Muscle of leg (tissue), 11 donors: Measurements from ENCODE around the gene DMBT1. TPM values are rescaled to one million over a fixed set of nuclear protein-coding genes. Genes with fewer than 3 reads are reported as not detected.
"Not testable (repeated sequence)": the region's sequence is repeated elsewhere in the genome, so short reads cannot be mapped to it uniquely, and the experiment has no call there.

Experiments
- DNase-seq: peaks from one replicate; pipeline ENCODE4 v3.0.0; 2013
- H3K27ac ChIP-seq: one replicate; pipeline ENCODE4 v1.5.1; 2013; ENCODE audit warnings: mild to moderate bottlenecking, low read length, control low read depth
- H3K27me3 ChIP-seq: one replicate; pipeline ENCODE4 v1.6.1; 2013; ENCODE audit warnings: low read length; ENCODE audit not compliant: control insufficient read depth, insufficient read depth
- H3K36me3 ChIP-seq: one replicate; pipeline ENCODE4 v1.6.1; 2013; ENCODE audit warnings: low read length; ENCODE audit not compliant: control insufficient read depth, insufficient read depth
- H3K4me1 ChIP-seq: one replicate; pipeline ENCODE4 v1.6.1; 2013; ENCODE audit warnings: low read length; ENCODE audit not compliant: control insufficient read depth, insufficient read depth
- H3K4me3 ChIP-seq: one replicate; pipeline ENCODE4 v1.5.1; 2013; ENCODE audit warnings: low read length, control low read depth
- H3K9me3 ChIP-seq: replicated peaks from 2 replicates; pipeline ENCODE4 v1.6.1; 2013; ENCODE audit warnings: low read depth, low read length; ENCODE audit not compliant: control insufficient read depth
- WGBS: methylation state at CpG from one replicate; pipeline ENCODE4 v1.1.5; 2013; ENCODE audit warnings: missing lambda C conversion rate; ENCODE audit not compliant: insufficient coverage; 5-methylcytosine and 5-hydroxymethylcytosine counted together
- polyA plus RNA-seq, 8 donors: library from polyadenylated mRNA; unstranded; fragments of 120-200 nt; gene quantifications; one replicate each; pipeline versions ENCODE4 v1.2.1 to v1.2.3, GENCODE V29; 2013; ENCODE audit warnings: inconsistent platforms in 1 of 8, low replicate concordance in 1 of 8; ENCODE audit not compliant: insufficient read length in 8 of 8, insufficient read depth in 1 of 8
- total RNA-seq: library from RNA; stranded (reverse); fragments of 120-200 nt; gene quantifications from one replicate; pipeline ENCODE4 v1.2.4, GENCODE V29; 2013

DMBT1 gene
- total and polyA plus RNA-seq, 9 donors = under 0.01 to 14.3 (median 0.40) TPM; not detected in 3

GRCh38 chr10:122575776-122576175 is 15.2 kb downstream of the DMBT1 start:
- no peaks in the 10 kb centered on the region for H3K36me3 ChIP-seq
- no peaks in the 10 kb centered on the region for H3K4me1 ChIP-seq
- H3K4me3 ChIP-seq = no peak overlapping the region
- H3K9me3 ChIP-seq = no peaks in the 10 kb centered on the region
- WGBS = no CpG with 5 or more reads among the region's 3 CpGs
- peaks cover 5% of the 10 kb centered on the region for H3K27me3 ChIP-seq
- no peak overlapping the region for H3K27ac ChIP-seq
- no peak for DNase-seq

GRCh38 chr10:122576291-122576690 is 15.7 kb downstream of the DMBT1 start:
- H3K4me1 ChIP-seq = no peaks in the 10 kb centered on the region
- no peak for DNase-seq
- H3K36me3 ChIP-seq = no peaks in the 10 kb centered on the region
- H3K4me3 ChIP-seq = no peak overlapping the region
- H3K27ac ChIP-seq = no peak overlapping the region
- H3K9me3 ChIP-seq = no peaks in the 10 kb centered on the region
- H3K27me3 ChIP-seq = peaks cover 5% of the 10 kb centered on the region
- WGBS = 80% methylated on average over 2 of the region's 6 CpGs

- Histone ChIP-seq H3K4me1 (no peaks in the 10 kb centered on the region), H3K27ac (no peak overlapping the region), H3K36me3 (no peaks in the 10 kb centered on the region), H3K4me3 (no peak overlapping the region), H3K27me3 (peaks cover 5% of the 10 kb centered on the region), H3K9me3 (no peaks in the 10 kb centered on the region)
- 89% methylated on average over 7 of the region's 12 CpGs for WGBS
- no peak for DNase-seq
Observed at GRCh38 chr10:122577311-122577885, 16.8 kb downstream of the DMBT1 start.

GRCh38 chr10:122586070-122586469 is 25.5 kb downstream of the DMBT1 start:
- H3K9me3 ChIP-seq, DNase-seq, H3K27me3 ChIP-seq, H3K27ac ChIP-seq, H3K4me3 ChIP-seq, H3K4me1 ChIP-seq, H3K36me3 ChIP-seq: not testable (repeated sequence)
- WGBS = 90% methylated on average over 2 of the region's 7 CpGs

GRCh38 chr10:122587098-122587760 is 26.7 kb downstream of the DMBT1 start:
- WGBS = 92% methylated on average over 4 of the region's 6 CpGs
- peaks cover 7% of the 10 kb centered on the region for H3K27me3 ChIP-seq
- no peak for DNase-seq
- no peaks in the 10 kb centered on the region for H3K4me1 ChIP-seq
- no peaks in the 10 kb centered on the region for H3K36me3 ChIP-seq
- no peaks in the 10 kb centered on the region for H3K9me3 ChIP-seq
- no peak overlapping the region for H3K27ac ChIP-seq
- H3K4me3 ChIP-seq = no peak overlapping the region

- H3K27me3 ChIP-seq = peaks cover 7% of the 10 kb centered on the region
- 75% methylated on average over 2 of the region's 3 CpGs for WGBS
- no peaks in the 10 kb centered on the region for H3K4me1 ChIP-seq
- H3K36me3 ChIP-seq = no peaks in the 10 kb centered on the region
- DNase-seq = no peak
- H3K27ac ChIP-seq = no peak overlapping the region
- H3K4me3 ChIP-seq = no peak overlapping the region
- H3K9me3 ChIP-seq = no peaks in the 10 kb centered on the region
Observed at GRCh38 chr10:122588381-122588780, 27.8 kb downstream of the DMBT1 start.

GRCh38 chr10:122590153-122590552 is 29.6 kb downstream of the DMBT1 start:
- DNase-seq = no peak
- no peaks in the 10 kb centered on the region for H3K36me3 ChIP-seq
- H3K4me3 ChIP-seq = no peak overlapping the region
- no peaks in the 10 kb centered on the region for H3K9me3 ChIP-seq
- H3K27me3 ChIP-seq = peaks cover 7% of the 10 kb centered on the region
- H3K27ac ChIP-seq = no peak overlapping the region
- WGBS = 86% methylated on average over 3 of the region's 3 CpGs
- H3K4me1 ChIP-seq = no peaks in the 10 kb centered on the region

- no peak for DNase-seq
- Histone ChIP-seq H3K27ac (no peak overlapping the region), H3K36me3 (no peaks in the 10 kb centered on the region), H3K27me3 (peaks cover 5% of the 10 kb centered on the region), H3K4me3 (no peak overlapping the region), H3K9me3 (no peaks in the 10 kb centered on the region), H3K4me1 (no peaks in the 10 kb centered on the region)
- 80% methylated on average over 2 of the region's 3 CpGs for WGBS
Observed at GRCh38 chr10:122591736-122592135, 31.2 kb downstream of the DMBT1 start.

GRCh38 chr10:122592161-122592560 is 31.6 kb downstream of the DMBT1 start:
- no peak overlapping the region for H3K4me3 ChIP-seq
- no peaks in the 10 kb centered on the region for H3K9me3 ChIP-seq
- 80% methylated on average over 9 of the region's 10 CpGs for WGBS
- H3K27ac ChIP-seq = no peak overlapping the region
- no peak for DNase-seq
- no peaks in the 10 kb centered on the region for H3K4me1 ChIP-seq
- peaks cover 5% of the 10 kb centered on the region for H3K27me3 ChIP-seq
- no peaks in the 10 kb centered on the region for H3K36me3 ChIP-seq

GRCh38 chr10:122617476-122618270 is 57.1 kb downstream of the DMBT1 start:
- Histone ChIP-seq H3K4me1 (no peaks in the 10 kb centered on the region), H3K27ac (no peak overlapping the region), H3K4me3 (no peak overlapping the region), H3K27me3 (no peaks in the 10 kb centered on the region), H3K9me3 (no peaks in the 10 kb centered on the region), H3K36me3 (no peaks in the 10 kb centered on the region)
- 48% methylated on average over 5 of the region's 10 CpGs for WGBS
- DNase-seq = no peak
